ENCODE measurements around the gene SMYD3. TPM values are rescaled to one million over a fixed set of nuclear protein-coding genes. Genes with fewer than 3 reads are reported as not detected.

The SMYD3 gene
- total RNA-seq, 4 donors from 2014 or later = 12.0 to 15.0 (median 13.2) TPM

DNA sequence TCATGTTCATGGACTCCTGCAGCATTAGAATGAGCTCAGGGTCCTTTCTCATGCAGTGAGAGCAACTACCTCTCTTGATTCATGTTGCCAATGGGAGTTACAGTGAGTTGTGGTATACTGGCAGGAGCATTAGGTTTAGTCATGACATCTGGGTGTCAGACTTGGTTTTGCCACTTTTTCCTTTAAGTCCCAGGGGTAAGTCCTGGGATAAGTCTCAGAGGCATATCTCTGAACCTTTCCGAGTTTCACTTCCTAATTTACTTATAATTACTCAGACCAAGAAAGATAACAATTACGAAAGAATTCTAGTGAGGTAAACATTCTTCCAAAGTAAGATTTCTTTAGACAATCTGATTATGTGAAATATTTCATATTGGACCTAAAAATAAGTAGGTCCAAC lies 606.0 kb downstream of the SMYD3 start:
- TF ChIP-seq, protein P1, sequence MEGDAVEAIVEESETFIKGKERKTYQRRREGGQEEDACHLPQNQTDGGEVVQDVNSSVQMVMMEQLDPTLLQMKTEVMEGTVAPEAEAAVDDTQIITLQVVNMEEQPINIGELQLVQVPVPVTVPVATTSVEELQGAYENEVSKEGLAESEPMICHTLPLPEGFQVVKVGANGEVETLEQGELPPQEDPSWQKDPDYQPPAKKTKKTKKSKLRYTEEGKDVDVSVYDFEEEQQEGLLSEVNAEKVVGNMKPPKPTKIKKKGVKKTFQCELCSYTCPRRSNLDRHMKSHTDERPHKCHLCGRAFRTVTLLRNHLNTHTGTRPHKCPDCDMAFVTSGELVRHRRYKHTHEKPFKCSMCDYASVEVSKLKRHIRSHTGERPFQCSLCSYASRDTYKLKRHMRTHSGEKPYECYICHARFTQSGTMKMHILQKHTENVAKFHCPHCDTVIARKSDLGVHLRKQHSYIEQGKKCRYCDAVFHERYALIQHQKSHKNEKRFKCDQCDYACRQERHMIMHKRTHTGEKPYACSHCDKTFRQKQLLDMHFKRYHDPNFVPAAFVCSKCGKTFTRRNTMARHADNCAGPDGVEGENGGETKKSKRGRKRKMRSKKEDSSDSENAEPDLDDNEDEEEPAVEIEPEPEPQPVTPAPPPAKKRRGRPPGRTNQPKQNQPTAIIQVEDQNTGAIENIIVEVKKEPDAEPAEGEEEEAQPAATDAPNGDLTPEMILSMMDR (IDR thresholded peaks at IDR 0.05) = no peak
- no peak for TF ChIP-seq EP300 (IDR thresholded peaks at IDR 0.05)
- no peak for TF ChIP-seq POLR2AphosphoS5 (IDR thresholded peaks at IDR 0.05)
- TF ChIP-seq POLR2A (IDR thresholded peaks at IDR 0.05; ENCODE audit: low read depth) = no peak
- 87% methylated on average over 2 of the region's 2 CpGs for WGBS
- no peak for DNase-seq (ENCODE audit: extremely low spot score)
- H3K9me3 ChIP-seq = no peaks in the 10 kb centered on the region
- intact Hi-C loops (cut with DNase I) = no loop called here
- peaks cover 0 to 6% (median 0%) of the 10 kb centered on the region in 4 donors for H3K36me3 ChIP-seq
- H3K4me3 ChIP-seq = no peak overlapping the region
- H3K27me3 ChIP-seq = no peaks in the 10 kb centered on the region
- no peak overlapping the region for H3K27ac ChIP-seq (replicated peaks in 1 of 4)
- peaks cover 2 to 6% (median 5%) of the 10 kb centered on the region in 4 donors for H3K4me1 ChIP-seq

DNA sequence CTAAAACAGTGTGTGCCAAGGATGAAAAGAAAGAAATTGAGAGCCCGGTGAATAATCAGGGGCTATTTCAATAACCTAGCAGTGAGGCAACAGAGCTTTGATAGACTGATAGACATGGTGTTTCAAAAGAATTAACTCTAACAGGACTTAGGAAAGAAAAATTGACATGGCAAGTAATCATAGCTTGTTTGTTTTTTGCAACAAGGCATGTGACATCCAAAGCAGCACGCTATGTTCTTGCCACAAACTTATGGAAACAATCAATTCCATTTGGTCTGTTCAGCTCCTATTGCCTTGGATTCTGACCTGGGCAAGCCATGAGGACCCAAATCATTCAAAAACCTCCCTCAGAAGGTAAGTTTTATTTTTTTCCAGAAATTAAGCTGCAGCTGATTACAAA lies 608.5 kb downstream of the SMYD3 start:
- no peaks in the 10 kb centered on the region for H3K9me3 ChIP-seq
- H3K27ac ChIP-seq (replicated peaks in 1 of 4) = no peak overlapping the region
- TF ChIP-seq POLR2AphosphoS5 (IDR thresholded peaks at IDR 0.05) = no peak
- peaks cover 2 to 10% (median 5%) of the 10 kb centered on the region in 4 donors for H3K4me1 ChIP-seq
- no peak for DNase-seq (ENCODE audit: extremely low spot score)
- H3K4me3 ChIP-seq = no peak overlapping the region
- no peaks in the 10 kb centered on the region for H3K27me3 ChIP-seq
- intact Hi-C loops (cut with DNase I) = no loop called here
- 94% methylated on average over 2 of the region's 2 CpGs for WGBS
- no peaks in the 10 kb centered on the region for H3K36me3 ChIP-seq

DNA sequence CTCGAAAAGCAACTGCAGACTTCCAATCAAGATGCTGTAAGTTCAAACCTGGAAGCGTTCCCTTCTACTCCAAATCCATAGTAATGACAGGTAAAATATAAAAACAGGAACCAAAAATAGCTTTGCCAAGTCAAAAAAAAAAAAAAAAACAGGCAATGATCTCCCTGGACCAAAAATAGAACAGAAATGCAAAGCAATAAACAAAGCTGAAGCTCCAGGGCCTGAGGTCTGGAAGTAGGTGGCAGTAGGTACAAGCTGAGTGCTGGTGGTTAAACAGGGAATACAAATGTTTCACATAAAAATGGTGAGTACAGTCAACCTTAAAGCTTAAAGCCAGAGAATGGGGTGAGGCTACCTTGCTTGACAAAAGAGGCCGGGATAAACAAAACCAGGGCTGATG lies 610.8 kb downstream of the SMYD3 start:
- H3K36me3 ChIP-seq = no peaks in the 10 kb centered on the region
- TF ChIP-seq EP300 (IDR thresholded peaks at IDR 0.05) (no peak), POLR2AphosphoS5 (IDR thresholded peaks at IDR 0.05) (no peak), POLR2A (IDR thresholded peaks at IDR 0.05; ENCODE audit: low read depth) (no peak)
- TF ChIP-seq, protein P1 (IDR thresholded peaks at IDR 0.05) = no peak
- intact Hi-C loops (cut with DNase I) = no loop called here
- peaks cover 2 to 10% (median 5%) of the 10 kb centered on the region in 4 donors for H3K4me1 ChIP-seq
- no peaks in the 10 kb centered on the region for H3K27me3 ChIP-seq
- no peak overlapping the region for H3K27ac ChIP-seq (replicated peaks in 1 of 4)
- no peaks in the 10 kb centered on the region for H3K9me3 ChIP-seq
- no peak for DNase-seq (ENCODE audit: extremely low spot score)
- 85% methylated on average over 3 of the region's 3 CpGs for WGBS
- no peak overlapping the region for H3K4me3 ChIP-seq

DNA sequence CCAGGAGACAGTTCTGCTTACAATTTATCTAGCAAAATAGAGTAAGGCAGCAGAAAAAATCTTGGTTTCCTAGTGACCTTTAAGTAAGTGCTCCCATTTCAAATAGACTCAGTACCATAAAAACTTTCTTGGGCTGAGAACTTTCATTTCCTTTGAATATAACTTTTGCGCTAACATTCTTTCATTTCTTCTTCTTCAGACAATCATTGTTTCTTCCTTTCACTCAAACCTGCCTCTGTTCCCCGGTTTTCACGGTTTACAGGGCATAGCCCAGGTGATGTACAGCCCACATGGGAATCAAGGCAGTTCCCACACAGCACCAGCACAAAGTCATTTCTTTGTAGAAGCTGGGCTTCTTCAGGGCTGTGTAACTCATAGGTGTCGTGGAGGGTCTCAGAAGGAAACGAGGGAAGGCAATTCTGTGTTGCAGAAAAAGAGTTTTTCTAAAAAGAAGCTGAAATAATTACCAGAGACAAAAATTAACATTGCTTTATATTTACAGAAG lies 611.6 kb downstream of the SMYD3 start:
- Histone ChIP-seq H3K27ac (replicated peaks in 1 of 4) (no peak overlapping the region), H3K27me3 (no peaks in the 10 kb centered on the region), H3K4me3 (no peak overlapping the region), H3K4me1 (peaks cover 2 to 10% (median 5%) of the 10 kb centered on the region in 4 donors), H3K9me3 (no peaks in the 10 kb centered on the region), H3K36me3 (no peaks in the 10 kb centered on the region)
- TF ChIP-seq, protein P1 (IDR thresholded peaks at IDR 0.05) = no peak
- TF ChIP-seq POLR2A (IDR thresholded peaks at IDR 0.05; ENCODE audit: low read depth) = no peak
- no peak for TF ChIP-seq EP300 (IDR thresholded peaks at IDR 0.05)
- TF ChIP-seq POLR2AphosphoS5 (IDR thresholded peaks at IDR 0.05) = no peak
- DNase-seq (ENCODE audit: extremely low spot score) = no peak
- intact Hi-C loops (cut with DNase I) = no loop called here
- 96% methylated on average over 5 of the region's 5 CpGs for WGBS

DNA sequence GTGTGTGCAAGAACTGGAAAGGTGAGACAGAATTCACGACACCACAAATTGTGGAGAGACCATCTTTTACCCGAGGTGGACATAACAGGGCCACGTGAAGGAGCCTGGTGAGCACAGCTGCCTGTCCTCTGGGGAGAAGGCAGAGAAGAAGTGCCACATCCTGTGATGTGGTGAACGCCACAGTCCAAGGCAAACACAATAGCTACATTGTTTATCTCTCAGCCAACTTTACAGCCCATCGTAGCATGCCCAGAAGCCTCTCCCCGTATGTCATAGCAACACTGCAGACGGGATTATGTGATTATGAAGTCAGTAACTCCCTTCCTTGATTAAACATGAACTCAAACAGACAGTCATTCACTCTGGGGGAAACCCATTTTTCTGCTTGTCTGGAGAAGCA lies 612.2 kb downstream of the SMYD3 start:
- no peak for TF ChIP-seq POLR2AphosphoS5 (IDR thresholded peaks at IDR 0.05)
- TF ChIP-seq POLR2A (IDR thresholded peaks at IDR 0.05; ENCODE audit: low read depth) = no peak
- no peak for TF ChIP-seq EP300 (IDR thresholded peaks at IDR 0.05)
- peaks cover 2 to 10% (median 5%) of the 10 kb centered on the region in 4 donors for H3K4me1 ChIP-seq
- 84% methylated on average over 6 of the region's 7 CpGs for WGBS
- no peaks in the 10 kb centered on the region for H3K9me3 ChIP-seq
- no peak overlapping the region for H3K27ac ChIP-seq (replicated peaks in 1 of 4)
- no peaks in the 10 kb centered on the region for H3K36me3 ChIP-seq
- no peak overlapping the region for H3K4me3 ChIP-seq
- DNase-seq (ENCODE audit: extremely low spot score) = no peak
- intact Hi-C loops (cut with DNase I) = no loop called here
- no peaks in the 10 kb centered on the region for H3K27me3 ChIP-seq

DNA sequence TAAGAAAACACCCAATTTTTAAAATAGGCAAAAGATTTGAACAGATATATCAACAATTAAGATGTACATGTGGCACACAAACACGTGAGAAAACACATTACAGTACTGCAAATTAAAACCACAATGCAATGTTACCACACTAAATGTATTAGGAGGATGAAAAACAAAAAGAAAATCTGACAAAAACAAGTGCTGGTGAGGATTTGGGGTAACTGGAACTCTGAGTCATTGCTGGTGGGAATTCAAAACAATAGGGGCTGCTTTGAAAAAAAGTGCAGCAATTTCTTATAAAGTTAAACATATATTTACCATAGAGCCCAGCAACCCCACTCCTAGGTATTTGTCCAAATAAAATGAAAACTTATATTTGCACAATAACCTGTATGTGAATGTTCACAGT lies 614.1 kb downstream of the SMYD3 start:
- no peak overlapping the region for H3K4me3 ChIP-seq
- H3K27me3 ChIP-seq = no peaks in the 10 kb centered on the region
- no peak overlapping the region for H3K27ac ChIP-seq (replicated peaks in 1 of 4)
- H3K4me1 ChIP-seq = peaks cover 2 to 10% (median 5%) of the 10 kb centered on the region in 4 donors
- H3K36me3 ChIP-seq = no peaks in the 10 kb centered on the region
- no peak for DNase-seq (ENCODE audit: extremely low spot score)
- no peaks in the 10 kb centered on the region for H3K9me3 ChIP-seq
- intact Hi-C loops (cut with DNase I) = no loop called here
- TF ChIP-seq POLR2A (IDR thresholded peaks at IDR 0.05; ENCODE audit: low read depth) (no peak), POLR2AphosphoS5 (IDR thresholded peaks at IDR 0.05) (no peak), EP300 (IDR thresholded peaks at IDR 0.05) (no peak)
- TF ChIP-seq, protein P1 (IDR thresholded peaks at IDR 0.05) = no peak
- 100% methylated on average over 1 of the region's 1 CpG for WGBS
